HEK293 (cell line): Measurements from ENCODE around the gene QRICH2.

ENCODE experiments used
- MZF1 ChIP-seq: fragments of 450-650 bp; formaldehyde crosslinking; IDR thresholded peaks from 2 replicates; pipeline ENCODE4 v1.5.1; 2017; ENCODE audit warnings: missing biosample characterization, missing genetic modification characterization, borderline replicate concordance
- ZNF19 ChIP-seq: fragments of 450-650 bp; formaldehyde crosslinking; IDR thresholded peaks from 2 replicates; pipeline ENCODE4; 2016; ENCODE audit warnings: missing biosample characterization, missing genetic modification characterization, low read depth
- ZNF621 ChIP-seq: fragments of 450-650 bp; formaldehyde crosslinking; IDR thresholded peaks from 2 replicates; pipeline ENCODE4 v1.5.1; 2017; ENCODE audit warnings: missing biosample characterization, missing genetic modification characterization
- ZNF792 ChIP-seq: fragments of 450-650 bp; formaldehyde crosslinking; IDR thresholded peaks from 2 replicates; pipeline ENCODE4 v1.5.1; 2016; ENCODE audit warnings: missing biosample characterization, missing genetic modification characterization
- TF ChIP-seq, protein P1 (sequence below): fragments of 450-650 bp; formaldehyde crosslinking; IDR thresholded peaks from 2 replicates; pipeline ENCODE4 v1.5.1; 2016; ENCODE audit warnings: missing biosample characterization, missing genetic modification characterization

DNA sequence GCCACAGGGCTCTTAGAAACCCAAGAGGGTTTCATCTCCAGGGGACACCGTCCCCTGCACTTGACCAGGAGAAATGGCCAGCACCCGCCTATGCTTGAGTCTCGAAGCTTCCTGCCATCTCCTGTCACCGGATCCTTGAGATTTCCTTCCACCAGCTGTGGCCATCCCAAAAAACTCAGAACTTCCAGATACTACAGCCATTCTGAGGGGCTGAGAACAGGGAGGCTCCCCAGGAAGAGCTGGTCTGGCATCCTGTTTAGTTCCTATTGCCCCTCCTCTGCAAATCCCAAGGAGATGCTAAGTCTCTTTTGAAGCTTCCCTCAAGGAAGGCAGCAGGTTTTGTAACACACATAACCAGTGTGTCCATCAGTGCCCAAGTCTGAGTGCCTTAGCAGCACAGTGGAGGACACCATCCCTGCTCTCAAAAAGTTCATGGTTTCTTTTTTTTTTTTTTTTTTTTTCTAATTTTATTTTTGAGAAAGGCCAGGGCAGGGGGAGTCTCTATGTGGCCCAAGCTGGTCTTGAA, 41.0 kb downstream of the QRICH2 start:
- no peak for TF ChIP-seq ZNF792 (tag by site-specific recombination)
- TF ChIP-seq, protein P1, sequence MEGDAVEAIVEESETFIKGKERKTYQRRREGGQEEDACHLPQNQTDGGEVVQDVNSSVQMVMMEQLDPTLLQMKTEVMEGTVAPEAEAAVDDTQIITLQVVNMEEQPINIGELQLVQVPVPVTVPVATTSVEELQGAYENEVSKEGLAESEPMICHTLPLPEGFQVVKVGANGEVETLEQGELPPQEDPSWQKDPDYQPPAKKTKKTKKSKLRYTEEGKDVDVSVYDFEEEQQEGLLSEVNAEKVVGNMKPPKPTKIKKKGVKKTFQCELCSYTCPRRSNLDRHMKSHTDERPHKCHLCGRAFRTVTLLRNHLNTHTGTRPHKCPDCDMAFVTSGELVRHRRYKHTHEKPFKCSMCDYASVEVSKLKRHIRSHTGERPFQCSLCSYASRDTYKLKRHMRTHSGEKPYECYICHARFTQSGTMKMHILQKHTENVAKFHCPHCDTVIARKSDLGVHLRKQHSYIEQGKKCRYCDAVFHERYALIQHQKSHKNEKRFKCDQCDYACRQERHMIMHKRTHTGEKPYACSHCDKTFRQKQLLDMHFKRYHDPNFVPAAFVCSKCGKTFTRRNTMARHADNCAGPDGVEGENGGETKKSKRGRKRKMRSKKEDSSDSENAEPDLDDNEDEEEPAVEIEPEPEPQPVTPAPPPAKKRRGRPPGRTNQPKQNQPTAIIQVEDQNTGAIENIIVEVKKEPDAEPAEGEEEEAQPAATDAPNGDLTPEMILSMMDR (tag by site-specific recombination): no peak
- no peak for TF ChIP-seq MZF1
- TF ChIP-seq ZNF19 (tag by site-specific recombination): no peak
- no peak for TF ChIP-seq ZNF621 (tag by site-specific recombination)
